Natural killer cell (primary cell): ENCODE results near the gene IL4R. TPM values are rescaled to one million over a fixed set of nuclear protein-coding genes. Genes with fewer than 3 reads are reported as not detected.

Source experiments
- ATAC-seq, 3 donors: fragments of 150-1000 bp in 2 of 3; fragments of 200-7000 bp in 1 of 3; cut with Tn5 transposase; 1 replicate in 1 of 3; 2 replicates in 2 of 3; pipeline ENCODE4 v1.10.0; 2021; ENCODE audit warnings: mild to moderate bottlenecking in 2 of 3, moderate library complexity in 2 of 3
- DNase-seq, 2 donors: peaks; one replicate each; pipeline versions ENCODE4 v3.0.0 to v3.0.0-alpha.2; 2013 to 2021; ENCODE audit warnings: mixed read lengths in 1 of 2
- H3K27ac ChIP-seq: one replicate; pipeline ENCODE4 v1.5.1; 2013; ENCODE audit warnings: mild to moderate bottlenecking, low read length
- H3K27me3 ChIP-seq: one replicate; pipeline ENCODE4 v1.6.1; 2013; ENCODE audit warnings: low read length; ENCODE audit not compliant: control insufficient read depth, insufficient read depth
- H3K36me3 ChIP-seq: one replicate; pipeline ENCODE4 v1.6.1; 2013; ENCODE audit warnings: low read length; ENCODE audit not compliant: control insufficient read depth, insufficient read depth
- H3K4me1 ChIP-seq: one replicate; pipeline ENCODE4 v1.6.1; 2013; ENCODE audit warnings: low read length; ENCODE audit not compliant: control insufficient read depth, insufficient read depth
- H3K4me3 ChIP-seq: one replicate; pipeline ENCODE4 v1.5.1; 2013; ENCODE audit warnings: low read length
- H3K9me3 ChIP-seq: one replicate; pipeline ENCODE4 v1.6.1; 2013; ENCODE audit warnings: low read length; ENCODE audit not compliant: control insufficient read depth, insufficient read depth
- H3K27ac Mint-ChIP-seq, 2 donors: one replicate each; pipeline ENCODE4 v1.8.0; 2022; ENCODE audit warnings: mild to moderate bottlenecking in 2 of 2, mixed read lengths in 2 of 2, moderate library complexity in 1 of 2
- H3K27me3 Mint-ChIP-seq, 2 donors: one replicate each; pipeline ENCODE4 v1.8.0; 2022; ENCODE audit warnings: low read depth in 2 of 2, mixed read lengths in 2 of 2
- H3K36me3 Mint-ChIP-seq: one replicate; pipeline ENCODE4 v1.8.0; 2022; ENCODE audit warnings: mixed read lengths
- H3K4me1 Mint-ChIP-seq, 2 donors: one replicate each; pipeline ENCODE4 v1.8.0; 2022; ENCODE audit warnings: mixed read lengths in 2 of 2
- H3K4me3 Mint-ChIP-seq: one replicate; pipeline ENCODE4 v1.8.0; 2022; ENCODE audit warnings: mild to moderate bottlenecking, moderate library complexity, mixed read lengths
- H3K9me3 Mint-ChIP-seq, 2 donors: one replicate each; pipeline ENCODE4 v1.8.0; 2022; ENCODE audit warnings: mixed read lengths in 2 of 2
- CTCF ChIP-seq: fragments of 200-600 bp; IDR thresholded peaks from one replicate; pipeline ENCODE4 v1.8.0; 2022; ENCODE audit warnings: antibody characterized with exemption
- WGBS: methylation state at CpG from one replicate; pipeline ENCODE4 v1.1.7; 2013; ENCODE audit warnings: missing lambda C conversion rate; ENCODE audit not compliant: insufficient coverage; 5-methylcytosine and 5-hydroxymethylcytosine counted together
- intact Hi-C: fragments of 100-400 bp; cut with micrococcal nuclease; formaldehyde crosslinking; loops from one replicate; pipeline ENCODE4 v1.14.2; 2022
- total RNA-seq, 4 donors: library from RNA; stranded (reverse); fragments of 120-200 nt in 1 of 4; gene quantifications; one replicate each; pipeline versions ENCODE4 v1.2.3 to v1.2.4, GENCODE V29; 2013 to 2022

Gene IL4R
- total RNA-seq, 3 donors from 2014 or later (not counting 1 experiment from before 2014, with no cell fraction given): 70.2 to 87.2 (median 86.0) TPM

GRCh38 chr16:27303256-27304100, 10.3 kb upstream of the IL4R start:
- no peak for DNase-seq
- Mint-ChIP-seq H3K9me3 (peaks cover 3 to 9% of the 10 kb centered on the region in 2 donors), H3K27me3 (peaks cover 0 to 3% of the 10 kb centered on the region in 2 donors), H3K36me3 (no peaks in the 10 kb centered on the region), H3K27ac (no peak overlapping the region), H3K4me3 (no peak overlapping the region), H3K4me1 (peaks cover 0 to 11% of the 10 kb centered on the region in 2 donors)
- no peak overlapping the region for H3K27ac ChIP-seq
- no peak for ATAC-seq
- H3K27me3 ChIP-seq: no peaks in the 10 kb centered on the region
- no peak overlapping the region for H3K4me3 ChIP-seq
- no peaks in the 10 kb centered on the region for H3K4me1 ChIP-seq
- intact Hi-C loops: no loop called here
- 93% methylated on average over 10 of the region's 12 CpGs for WGBS
- TF ChIP-seq CTCF: no peak
- H3K36me3 ChIP-seq: no peaks in the 10 kb centered on the region
- H3K9me3 ChIP-seq: no peaks in the 10 kb centered on the region

- peaks cover 3 to 9% of the 10 kb centered on the region in 2 donors for H3K9me3 Mint-ChIP-seq
- no peaks in the 10 kb centered on the region for H3K4me1 ChIP-seq
- H3K9me3 ChIP-seq: no peaks in the 10 kb centered on the region
- no peak overlapping the region for H3K27ac ChIP-seq
- H3K27ac Mint-ChIP-seq: no peak overlapping the region
- H3K27me3 Mint-ChIP-seq: peaks cover 0 to 1% of the 10 kb centered on the region in 2 donors
- TF ChIP-seq CTCF: no peak
- H3K4me1 Mint-ChIP-seq: peaks cover 0 to 11% of the 10 kb centered on the region in 2 donors
- no peaks in the 10 kb centered on the region for H3K36me3 ChIP-seq
- ATAC-seq (no peak), DNase-seq (no peak)
- no peaks in the 10 kb centered on the region for H3K27me3 ChIP-seq
- no peak overlapping the region for H3K4me3 Mint-ChIP-seq
- no peak overlapping the region for H3K4me3 ChIP-seq
- intact Hi-C loops: no loop called here
- WGBS: 46% methylated on average over 2 of the region's 2 CpGs
- no peaks in the 10 kb centered on the region for H3K36me3 Mint-ChIP-seq
These were observed 9.7 kb upstream of the IL4R start for GRCh38 chr16:27304102-27304501.

- no peak overlapping the region for H3K4me3 Mint-ChIP-seq
- H3K9me3 ChIP-seq: no peaks in the 10 kb centered on the region
- no peak for TF ChIP-seq CTCF
- H3K27me3 Mint-ChIP-seq: no peaks in the 10 kb centered on the region
- WGBS: 79% methylated on average over 4 of the region's 5 CpGs
- H3K36me3 Mint-ChIP-seq: no peaks in the 10 kb centered on the region
- DNase-seq (no peak), ATAC-seq (no peak)
- H3K27ac Mint-ChIP-seq: peak overlapping the region in 1 of 2 donors; percentile 12
- H3K4me1 ChIP-seq: no peaks in the 10 kb centered on the region
- no peak overlapping the region for H3K4me3 ChIP-seq
- H3K9me3 Mint-ChIP-seq: peaks cover 3 to 9% of the 10 kb centered on the region in 2 donors
- H3K27ac ChIP-seq: no peak overlapping the region
- intact Hi-C loops: no loop called here
- H3K4me1 Mint-ChIP-seq: peaks cover 0 to 6% of the 10 kb centered on the region in 2 donors
- H3K36me3 ChIP-seq: no peaks in the 10 kb centered on the region
- no peaks in the 10 kb centered on the region for H3K27me3 ChIP-seq
These were observed 8.7 kb upstream of the IL4R start for GRCh38 chr16:27304881-27305745.
